ENCODE measurements around the gene TRAF3. TPM values are rescaled to one million over a fixed set of nuclear protein-coding genes. Genes with fewer than 3 reads are reported as not detected.

TRAF3 gene
- total RNA-seq, 1 donor from 2014 or later: 14.0 TPM

- peaks cover 0 to 71% of the 10 kb centered on the region in 2 donors for H3K36me3 ChIP-seq
Measured at GRCh38 chr14:102937331-102938175, 160.3 kb downstream of the TRAF3 start.

GRCh38 chr14:102938191-102938590 is 160.9 kb downstream of the TRAF3 start:
- intact Hi-C loops (cut with DNase I): no loop called here
- H3K4me3 ChIP-seq: no peak overlapping the region
- DNase-seq (ENCODE audit: extremely low spot score in 2 of 2): no peak
- H3K27me3 ChIP-seq: no peaks in the 10 kb centered on the region
- peaks cover 0 to 70% of the 10 kb centered on the region in 2 donors for H3K36me3 ChIP-seq
- no peak overlapping the region for H3K27ac ChIP-seq
- no peaks in the 10 kb centered on the region for H3K4me1 ChIP-seq
- H3K9me3 ChIP-seq: no peaks in the 10 kb centered on the region
- no peak for TF ChIP-seq CTCF (IDR thresholded peaks at IDR 0.05)
- TF ChIP-seq POLR2AphosphoS5 (IDR thresholded peaks at IDR 0.05; ENCODE audit: insufficient read depth in 1 of 2, low read depth in 1 of 2): no peak
- TF ChIP-seq POLR2A (IDR thresholded peaks at IDR 0.05): no peak

More at GRCh38 chr14:102937331-102938175, 160.3 kb downstream of the TRAF3 start:
- TF ChIP-seq CTCF (IDR thresholded peaks at IDR 0.05) (no peak), POLR2A (IDR thresholded peaks at IDR 0.05) (no peak), POLR2AphosphoS5 (IDR thresholded peaks at IDR 0.05; ENCODE audit: insufficient read depth in 1 of 2, low read depth in 1 of 2) (no peak)
- H3K9me3 ChIP-seq: no peaks in the 10 kb centered on the region
- H3K27me3 ChIP-seq: no peaks in the 10 kb centered on the region
- no peaks in the 10 kb centered on the region for H3K4me1 ChIP-seq
- no peak overlapping the region for H3K27ac ChIP-seq
- intact Hi-C loops (cut with DNase I): no loop called here
- H3K4me3 ChIP-seq: no peak overlapping the region
- DNase-seq (ENCODE audit: extremely low spot score in 2 of 2): no peak

GRCh38 chr14:102939329-102939728 is 162.1 kb downstream of the TRAF3 start:
- no peak for TF ChIP-seq POLR2AphosphoS5 (IDR thresholded peaks at IDR 0.05; ENCODE audit: insufficient read depth in 1 of 2, low read depth in 1 of 2)
- no peak for TF ChIP-seq POLR2A (IDR thresholded peaks at IDR 0.05)
- no peak for TF ChIP-seq CTCF (IDR thresholded peaks at IDR 0.05)
- peaks cover 0 to 73% of the 10 kb centered on the region in 2 donors for H3K36me3 ChIP-seq

GRCh38 chr14:102939820-102940561 is 162.7 kb downstream of the TRAF3 start:
- Histone ChIP-seq H3K4me1 (no peaks in the 10 kb centered on the region), H3K4me3 (no peak overlapping the region), H3K27me3 (no peaks in the 10 kb centered on the region), H3K36me3 (peaks cover 0 to 79% of the 10 kb centered on the region in 2 donors), H3K27ac (no peak overlapping the region), H3K9me3 (no peaks in the 10 kb centered on the region)
- no peak for DNase-seq (ENCODE audit: extremely low spot score in 2 of 2)
- intact Hi-C loops (cut with DNase I): no loop called here
- TF ChIP-seq CTCF (IDR thresholded peaks at IDR 0.05): no peak
- TF ChIP-seq POLR2A (IDR thresholded peaks at IDR 0.05): no peak
- no peak for TF ChIP-seq POLR2AphosphoS5 (IDR thresholded peaks at IDR 0.05; ENCODE audit: insufficient read depth in 1 of 2, low read depth in 1 of 2)

More at GRCh38 chr14:102939329-102939728, 162.1 kb downstream of the TRAF3 start:
- no peak for DNase-seq (ENCODE audit: extremely low spot score in 2 of 2)
- H3K27ac ChIP-seq: no peak overlapping the region
- H3K27me3 ChIP-seq: no peaks in the 10 kb centered on the region
- no peaks in the 10 kb centered on the region for H3K4me1 ChIP-seq
- H3K4me3 ChIP-seq: no peak overlapping the region
- H3K9me3 ChIP-seq: no peaks in the 10 kb centered on the region
- intact Hi-C loops (cut with DNase I): no loop called here
